ENCODE data around the gene SBF2.

SBF2 gene

GRCh38 chr11:9777525-9777924 lies 516.5 kb downstream of the SBF2 start:
- intact Hi-C loops (cut with micrococcal nuclease), result no loop called here
- Mint-ChIP-seq H3K4me1 (ENCODE audit: low read depth) (peaks cover 6% of the 10 kb centered on the region), H3K36me3 (ENCODE audit: low read depth) (peaks cover 53% of the 10 kb centered on the region), H3K27ac (no peak overlapping the region), H3K9me3 (no peaks in the 10 kb centered on the region), H3K4me3 (no peak overlapping the region), H3K27me3 (no peaks in the 10 kb centered on the region)

GRCh38 chr11:9777066-9777465 lies 517.0 kb downstream of the SBF2 start:
- Mint-ChIP-seq H3K27ac (no peak overlapping the region), H3K9me3 (no peaks in the 10 kb centered on the region), H3K36me3 (ENCODE audit: low read depth) (peaks cover 48% of the 10 kb centered on the region), H3K4me1 (ENCODE audit: low read depth) (peaks cover 6% of the 10 kb centered on the region), H3K27me3 (no peaks in the 10 kb centered on the region), H3K4me3 (no peak overlapping the region)
- intact Hi-C loops (cut with micrococcal nuclease), result no loop called here

GRCh38 chr11:9776203-9776602 lies 517.8 kb downstream of the SBF2 start:
- H3K36me3 Mint-ChIP-seq (ENCODE audit: low read depth), result peaks cover 47% of the 10 kb centered on the region
- H3K9me3 Mint-ChIP-seq, result no peaks in the 10 kb centered on the region
- H3K4me3 Mint-ChIP-seq, result no peak overlapping the region
- intact Hi-C loops (cut with micrococcal nuclease), result no loop called here
- no peaks in the 10 kb centered on the region for H3K27me3 Mint-ChIP-seq
- H3K27ac Mint-ChIP-seq, result no peak overlapping the region
- peaks cover 6% of the 10 kb centered on the region for H3K4me1 Mint-ChIP-seq (ENCODE audit: low read depth)

GRCh38 chr11:9775398-9775779 lies 518.6 kb downstream of the SBF2 start:
- H3K36me3 Mint-ChIP-seq (ENCODE audit: low read depth), result peaks cover 47% of the 10 kb centered on the region
- no peak overlapping the region for H3K27ac Mint-ChIP-seq
- H3K9me3 Mint-ChIP-seq, result no peaks in the 10 kb centered on the region
- intact Hi-C loops (cut with micrococcal nuclease), result no loop called here
- no peak overlapping the region for H3K4me3 Mint-ChIP-seq
- no peaks in the 10 kb centered on the region for H3K27me3 Mint-ChIP-seq
- H3K4me1 Mint-ChIP-seq (ENCODE audit: low read depth), result peaks cover 6% of the 10 kb centered on the region

GRCh38 chr11:9774591-9775397 lies 519.2 kb downstream of the SBF2 start:
- intact Hi-C loops (cut with micrococcal nuclease), result no loop called here
- no peak overlapping the region for H3K4me3 Mint-ChIP-seq
- H3K27ac Mint-ChIP-seq, result no peak overlapping the region
- H3K4me1 Mint-ChIP-seq (ENCODE audit: low read depth), result peaks cover 6% of the 10 kb centered on the region
- H3K9me3 Mint-ChIP-seq, result no peaks in the 10 kb centered on the region
- no peaks in the 10 kb centered on the region for H3K27me3 Mint-ChIP-seq
- H3K36me3 Mint-ChIP-seq (ENCODE audit: low read depth), result peaks cover 47% of the 10 kb centered on the region

GRCh38 chr11:9774109-9774508 lies 519.9 kb downstream of the SBF2 start:
- Mint-ChIP-seq H3K27me3 (no peaks in the 10 kb centered on the region), H3K36me3 (ENCODE audit: low read depth) (peaks cover 44% of the 10 kb centered on the region), H3K4me3 (no peak overlapping the region), H3K27ac (no peak overlapping the region), H3K9me3 (no peaks in the 10 kb centered on the region), H3K4me1 (ENCODE audit: low read depth) (peaks cover 6% of the 10 kb centered on the region)
- intact Hi-C loops (cut with micrococcal nuclease), result no loop called here

GRCh38 chr11:9773524-9773923 lies 520.5 kb downstream of the SBF2 start:
- H3K36me3 Mint-ChIP-seq (ENCODE audit: low read depth), result peaks cover 44% of the 10 kb centered on the region
- no peak overlapping the region for H3K27ac Mint-ChIP-seq
- no peak overlapping the region for H3K4me3 Mint-ChIP-seq
- no peaks in the 10 kb centered on the region for H3K9me3 Mint-ChIP-seq
- intact Hi-C loops (cut with micrococcal nuclease), result no loop called here
- peaks cover 6% of the 10 kb centered on the region for H3K4me1 Mint-ChIP-seq (ENCODE audit: low read depth)
- H3K27me3 Mint-ChIP-seq, result no peaks in the 10 kb centered on the region

- intact Hi-C loops (cut with micrococcal nuclease), result no loop called here
- Mint-ChIP-seq H3K27me3 (no peaks in the 10 kb centered on the region), H3K4me3 (no peak overlapping the region), H3K9me3 (no peaks in the 10 kb centered on the region), H3K36me3 (ENCODE audit: low read depth) (peaks cover 35% of the 10 kb centered on the region), H3K27ac (no peak overlapping the region), H3K4me1 (ENCODE audit: low read depth) (peaks cover 6% of the 10 kb centered on the region)
Observed at GRCh38 chr11:9772218-9772617, 521.8 kb downstream of the SBF2 start.

GRCh38 chr11:9771071-9771511 lies 522.9 kb downstream of the SBF2 start:
- peaks cover 6% of the 10 kb centered on the region for H3K4me1 Mint-ChIP-seq (ENCODE audit: low read depth)
- no peaks in the 10 kb centered on the region for H3K27me3 Mint-ChIP-seq
- H3K4me3 Mint-ChIP-seq, result no peak overlapping the region
- H3K9me3 Mint-ChIP-seq, result no peaks in the 10 kb centered on the region
- intact Hi-C loops (cut with micrococcal nuclease), result no loop called here
- no peak overlapping the region for H3K27ac Mint-ChIP-seq
- H3K36me3 Mint-ChIP-seq (ENCODE audit: low read depth), result peaks cover 29% of the 10 kb centered on the region

GRCh38 chr11:9769621-9770020 lies 524.4 kb downstream of the SBF2 start:
- H3K4me3 Mint-ChIP-seq, result no peak overlapping the region
- peaks cover 26% of the 10 kb centered on the region for H3K36me3 Mint-ChIP-seq (ENCODE audit: low read depth)
- peaks cover 4% of the 10 kb centered on the region for H3K4me1 Mint-ChIP-seq (ENCODE audit: low read depth)
- intact Hi-C loops (cut with micrococcal nuclease), result no loop called here
- H3K27ac Mint-ChIP-seq, result no peak overlapping the region
- no peaks in the 10 kb centered on the region for H3K27me3 Mint-ChIP-seq
- no peaks in the 10 kb centered on the region for H3K9me3 Mint-ChIP-seq

GRCh38 chr11:9765320-9766101 lies 528.5 kb downstream of the SBF2 start:
- no peaks in the 10 kb centered on the region for H3K27me3 Mint-ChIP-seq
- H3K9me3 Mint-ChIP-seq, result no peaks in the 10 kb centered on the region
- H3K4me1 Mint-ChIP-seq (ENCODE audit: low read depth), result no peaks in the 10 kb centered on the region
- H3K4me3 Mint-ChIP-seq, result no peak overlapping the region
- H3K27ac Mint-ChIP-seq, result no peak overlapping the region
- intact Hi-C loops (cut with micrococcal nuclease), result no loop called here
- H3K36me3 Mint-ChIP-seq (ENCODE audit: low read depth), result peaks cover 7% of the 10 kb centered on the region

- Mint-ChIP-seq H3K36me3 (ENCODE audit: low read depth) (no peaks in the 10 kb centered on the region), H3K27ac (no peak overlapping the region), H3K4me1 (ENCODE audit: low read depth) (peaks cover 17% of the 10 kb centered on the region), H3K4me3 (no peak overlapping the region), H3K27me3 (no peaks in the 10 kb centered on the region), H3K9me3 (no peaks in the 10 kb centered on the region)
- intact Hi-C loops (cut with micrococcal nuclease), result no loop called here
Observed at GRCh38 chr11:9763301-9763700, 530.7 kb downstream of the SBF2 start.

- intact Hi-C loops (cut with micrococcal nuclease), result no loop called here
- H3K4me3 Mint-ChIP-seq, result no peak overlapping the region
Observed at GRCh38 chr11:9762531-9762930, 531.5 kb downstream of the SBF2 start.

GRCh38 chr11:9761441-9761945 lies 532.5 kb downstream of the SBF2 start:
- Mint-ChIP-seq H3K4me1 (ENCODE audit: low read depth) (peaks cover 29% of the 10 kb centered on the region), H3K4me3 (no peak overlapping the region), H3K9me3 (no peaks in the 10 kb centered on the region), H3K27ac (no peak overlapping the region), H3K36me3 (ENCODE audit: low read depth) (no peaks in the 10 kb centered on the region), H3K27me3 (peaks cover 2% of the 10 kb centered on the region)
- intact Hi-C loops (cut with micrococcal nuclease), result no loop called here

More at GRCh38 chr11:9762531-9762930, 531.5 kb downstream of the SBF2 start:
- Mint-ChIP-seq H3K36me3 (ENCODE audit: low read depth) (no peaks in the 10 kb centered on the region), H3K9me3 (no peaks in the 10 kb centered on the region), H3K4me1 (ENCODE audit: low read depth) (peaks cover 21% of the 10 kb centered on the region), H3K27me3 (no peaks in the 10 kb centered on the region), H3K27ac (no peak overlapping the region)
